Testis (tissue), 2 donors: ENCODE measurements around the gene ARHGEF28.

ENCODE experiments used
- POLR2A ChIP-seq: fragments of 450-650 bp; IDR thresholded peaks from one replicate; pipeline ENCODE4 v1.6.1; 2017; ENCODE audit warnings: antibody characterized with exemption, mild to moderate bottlenecking, moderate library complexity
- TF ChIP-seq, protein P1 (sequence below), 3 experiments: fragments of 450-650 bp in 2 of 3; fragments of 200-600 bp in 1 of 3; sonication (generic) in 1 of 3; IDR thresholded peaks; one replicate each; pipeline ENCODE4 v1.5.1; 2016 to 2019; ENCODE audit warnings: antibody characterized with exemption in 3 of 3, mild to moderate bottlenecking in 2 of 3, moderate library complexity in 1 of 3

DNA sequence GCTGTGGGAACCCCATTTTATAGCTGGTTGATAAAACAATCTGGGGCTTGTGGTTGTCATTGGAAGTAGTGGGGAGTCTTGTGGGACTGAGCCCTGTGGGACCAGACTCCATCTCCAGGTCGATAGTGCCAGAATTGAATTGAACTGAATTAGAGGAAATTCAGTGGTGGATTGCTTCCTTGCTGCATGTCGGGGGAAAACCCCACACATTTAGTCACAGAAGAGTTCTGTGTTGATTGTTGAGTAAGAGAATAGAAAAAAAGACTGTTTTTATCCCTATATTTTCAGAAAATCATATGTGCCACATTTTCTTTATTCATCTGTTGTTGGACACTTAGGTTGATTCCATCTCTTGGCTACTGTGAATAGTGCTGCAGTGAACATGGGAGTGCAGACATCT is 209.7 kb downstream of the ARHGEF28 start:
- TF ChIP-seq, protein P1, sequence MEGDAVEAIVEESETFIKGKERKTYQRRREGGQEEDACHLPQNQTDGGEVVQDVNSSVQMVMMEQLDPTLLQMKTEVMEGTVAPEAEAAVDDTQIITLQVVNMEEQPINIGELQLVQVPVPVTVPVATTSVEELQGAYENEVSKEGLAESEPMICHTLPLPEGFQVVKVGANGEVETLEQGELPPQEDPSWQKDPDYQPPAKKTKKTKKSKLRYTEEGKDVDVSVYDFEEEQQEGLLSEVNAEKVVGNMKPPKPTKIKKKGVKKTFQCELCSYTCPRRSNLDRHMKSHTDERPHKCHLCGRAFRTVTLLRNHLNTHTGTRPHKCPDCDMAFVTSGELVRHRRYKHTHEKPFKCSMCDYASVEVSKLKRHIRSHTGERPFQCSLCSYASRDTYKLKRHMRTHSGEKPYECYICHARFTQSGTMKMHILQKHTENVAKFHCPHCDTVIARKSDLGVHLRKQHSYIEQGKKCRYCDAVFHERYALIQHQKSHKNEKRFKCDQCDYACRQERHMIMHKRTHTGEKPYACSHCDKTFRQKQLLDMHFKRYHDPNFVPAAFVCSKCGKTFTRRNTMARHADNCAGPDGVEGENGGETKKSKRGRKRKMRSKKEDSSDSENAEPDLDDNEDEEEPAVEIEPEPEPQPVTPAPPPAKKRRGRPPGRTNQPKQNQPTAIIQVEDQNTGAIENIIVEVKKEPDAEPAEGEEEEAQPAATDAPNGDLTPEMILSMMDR (IDR thresholded peaks at IDR 0.05): no peak
- TF ChIP-seq POLR2A: no peak
